ENCODE results near the gene BTBD2. TPM values are rescaled to one million over a fixed set of nuclear protein-coding genes. Genes with fewer than 3 reads are reported as not detected.

BTBD2 gene
- polyA plus RNA-seq, 3 donors: 2.8 to 36.0 (median 3.3) TPM

DNA sequence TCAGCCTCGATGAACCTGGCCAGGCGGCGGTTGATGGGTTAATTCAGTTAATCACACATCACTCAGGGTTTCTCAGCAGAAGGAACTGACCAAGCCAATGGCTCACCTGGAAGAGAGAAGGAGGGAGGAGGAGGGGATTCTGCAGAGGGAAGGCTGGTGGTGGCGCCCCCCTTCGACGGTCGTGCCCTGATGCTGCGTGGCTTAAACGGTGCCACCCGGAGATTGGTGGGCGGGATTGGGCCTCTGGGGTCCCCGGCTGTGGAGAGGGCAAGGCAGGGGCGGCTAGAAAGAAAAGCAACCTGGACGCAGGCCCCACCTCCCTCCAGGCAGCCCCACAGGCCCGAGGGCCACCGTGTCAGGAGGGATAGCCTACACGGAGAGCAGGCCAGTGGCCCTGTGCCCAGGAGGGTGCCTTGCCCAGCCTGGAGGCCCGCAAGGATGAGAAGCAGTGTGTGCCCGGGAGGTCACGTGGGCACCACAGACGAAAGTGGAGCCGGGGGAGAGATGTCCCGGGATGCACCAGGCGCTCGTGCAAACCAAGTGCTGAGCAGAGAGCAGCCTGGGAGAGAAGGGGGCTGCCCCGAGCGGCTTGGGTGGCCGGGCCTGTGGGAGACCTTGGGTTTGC, 58.5 kb downstream of the BTBD2 start:
- no peak overlapping the region for H3K9ac ChIP-seq (ENCODE audit: insufficient read depth, low read length, poor library complexity, severe bottlenecking)
- intact Hi-C loops (cut with micrococcal nuclease): no loop called here
- H3K79me2 ChIP-seq (ENCODE audit: insufficient read depth, low read length): peaks cover 93% of the 10 kb centered on the region
- TF ChIP-seq, protein P1, sequence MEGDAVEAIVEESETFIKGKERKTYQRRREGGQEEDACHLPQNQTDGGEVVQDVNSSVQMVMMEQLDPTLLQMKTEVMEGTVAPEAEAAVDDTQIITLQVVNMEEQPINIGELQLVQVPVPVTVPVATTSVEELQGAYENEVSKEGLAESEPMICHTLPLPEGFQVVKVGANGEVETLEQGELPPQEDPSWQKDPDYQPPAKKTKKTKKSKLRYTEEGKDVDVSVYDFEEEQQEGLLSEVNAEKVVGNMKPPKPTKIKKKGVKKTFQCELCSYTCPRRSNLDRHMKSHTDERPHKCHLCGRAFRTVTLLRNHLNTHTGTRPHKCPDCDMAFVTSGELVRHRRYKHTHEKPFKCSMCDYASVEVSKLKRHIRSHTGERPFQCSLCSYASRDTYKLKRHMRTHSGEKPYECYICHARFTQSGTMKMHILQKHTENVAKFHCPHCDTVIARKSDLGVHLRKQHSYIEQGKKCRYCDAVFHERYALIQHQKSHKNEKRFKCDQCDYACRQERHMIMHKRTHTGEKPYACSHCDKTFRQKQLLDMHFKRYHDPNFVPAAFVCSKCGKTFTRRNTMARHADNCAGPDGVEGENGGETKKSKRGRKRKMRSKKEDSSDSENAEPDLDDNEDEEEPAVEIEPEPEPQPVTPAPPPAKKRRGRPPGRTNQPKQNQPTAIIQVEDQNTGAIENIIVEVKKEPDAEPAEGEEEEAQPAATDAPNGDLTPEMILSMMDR (IDR thresholded peaks at IDR 0.05): no peak
- no peak overlapping the region for H2AFZ ChIP-seq (ENCODE audit: insufficient read depth, low read depth, low read length, poor library complexity, severe bottlenecking)
- peaks cover 37 to 52% of the 10 kb centered on the region in 2 donors for H3K36me3 ChIP-seq (replicated peaks in 1 of 2; ENCODE audit: control insufficient read depth in 1 of 2, insufficient read depth in 2 of 2, low read length in 2 of 2)
- no peak overlapping the region for H3K27ac ChIP-seq (ENCODE audit: low read depth in 1 of 2, low read length in 2 of 2)
- H3K4me3 Mint-ChIP-seq: no peak overlapping the region
- H3K27me3 Mint-ChIP-seq (ENCODE audit: low read depth in 3 of 3): no peaks in the 10 kb centered on the region
- H3K36me3 Mint-ChIP-seq: peaks cover 15 to 42% of the 10 kb centered on the region in 2 donors
- DNase-seq: no peak
- H3K4me2 ChIP-seq (replicated peaks; ENCODE audit: extremely low read depth, low read length, poor library complexity, severe bottlenecking): no peak overlapping the region
- peaks cover 0 to 2% of the 10 kb centered on the region in 2 donors for H3K4me1 ChIP-seq (ENCODE audit: control insufficient read depth in 1 of 2, insufficient read depth in 2 of 2, low read length in 2 of 2)
- H3K4me1 Mint-ChIP-seq: peaks cover 1% of the 10 kb centered on the region
- no peaks in the 10 kb centered on the region for H3K9me3 ChIP-seq (replicated peaks in 1 of 2; ENCODE audit: control insufficient read depth in 1 of 2, insufficient read depth in 1 of 2, low read length in 2 of 2)
- H3K9me3 Mint-ChIP-seq: no peaks in the 10 kb centered on the region
- H3K4me3 ChIP-seq (replicated peaks in 1 of 3; ENCODE audit: low read depth in 2 of 3, low read length in 3 of 3): no peak overlapping the region
- peaks cover 99% of the 10 kb centered on the region for H4K20me1 ChIP-seq (ENCODE audit: insufficient read depth, low read length)
- WGBS (ENCODE audit: insufficient coverage): 94% methylated on average over 15 of the region's 28 CpGs
- no peaks in the 10 kb centered on the region for H3K27me3 ChIP-seq (ENCODE audit: control insufficient read depth in 2 of 2, insufficient read depth in 2 of 2, low read length in 2 of 2)
- H3K27ac Mint-ChIP-seq: no peak overlapping the region

DNA sequence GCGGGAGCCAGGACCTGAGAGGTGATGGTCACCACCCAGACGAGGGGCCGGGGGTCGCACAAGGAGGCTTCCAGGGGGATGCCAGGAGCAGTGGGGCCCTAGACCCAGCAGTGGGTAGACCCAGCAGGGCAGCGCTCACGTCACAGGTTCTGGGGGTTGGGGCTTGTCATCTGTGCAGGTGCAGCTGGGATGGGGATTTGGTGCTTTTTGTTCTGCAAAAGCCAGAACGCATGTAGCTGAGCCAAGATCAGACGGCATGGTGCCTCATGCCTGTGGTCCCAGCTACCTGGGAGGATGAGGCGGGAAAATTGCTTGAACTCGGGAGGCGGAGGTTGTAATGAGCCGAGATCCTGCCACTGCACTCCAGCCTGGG, 59.4 kb downstream of the BTBD2 start:
- H3K9me3 Mint-ChIP-seq: no peaks in the 10 kb centered on the region
- Histone ChIP-seq H3K4me1 (ENCODE audit: control insufficient read depth in 1 of 2, insufficient read depth in 2 of 2, low read length in 2 of 2) (peaks cover 0 to 11% of the 10 kb centered on the region in 2 donors), H4K20me1 (ENCODE audit: insufficient read depth, low read length) (peaks cover 99% of the 10 kb centered on the region), H2AFZ (ENCODE audit: insufficient read depth, low read depth, low read length, poor library complexity, severe bottlenecking) (no peak overlapping the region), H3K9me3 (replicated peaks in 1 of 2; ENCODE audit: control insufficient read depth in 1 of 2, insufficient read depth in 1 of 2, low read length in 2 of 2) (no peaks in the 10 kb centered on the region), H3K4me3 (replicated peaks in 1 of 3; ENCODE audit: low read depth in 2 of 3, low read length in 3 of 3) (no peak overlapping the region), H3K79me2 (ENCODE audit: insufficient read depth, low read length) (peaks cover 93% of the 10 kb centered on the region), H3K4me2 (replicated peaks; ENCODE audit: extremely low read depth, low read length, poor library complexity, severe bottlenecking) (no peak overlapping the region), H3K36me3 (replicated peaks in 1 of 2; ENCODE audit: control insufficient read depth in 1 of 2, insufficient read depth in 2 of 2, low read length in 2 of 2) (peaks cover 35 to 48% of the 10 kb centered on the region in 2 donors), H3K9ac (ENCODE audit: insufficient read depth, low read length, poor library complexity, severe bottlenecking) (no peak overlapping the region), H3K27ac (ENCODE audit: low read depth in 1 of 2, low read length in 2 of 2) (no peak overlapping the region), H3K27me3 (ENCODE audit: control insufficient read depth in 2 of 2, insufficient read depth in 2 of 2, low read length in 2 of 2) (no peaks in the 10 kb centered on the region)
- no peak overlapping the region for H3K4me3 Mint-ChIP-seq
- H3K4me1 Mint-ChIP-seq: peaks cover 4% of the 10 kb centered on the region
- no peaks in the 10 kb centered on the region for H3K27me3 Mint-ChIP-seq (ENCODE audit: low read depth in 3 of 3)
- H3K36me3 Mint-ChIP-seq: peaks cover 14 to 46% of the 10 kb centered on the region in 2 donors
- no peak overlapping the region for H3K27ac Mint-ChIP-seq
- TF ChIP-seq, protein P1 (IDR thresholded peaks at IDR 0.05): no peak
- DNase-seq: no peak
- 97% methylated on average over 11 of the region's 12 CpGs for WGBS (ENCODE audit: insufficient coverage)
- intact Hi-C loops (cut with micrococcal nuclease): no loop called here
